Activated naive CD8-positive, alpha-beta T cell treated with anti-CD3 and anti-CD28 coated beads for 36 hours (primary cell): Measurements from ENCODE around the gene TTC21A. TPM values are rescaled to one million over a fixed set of nuclear protein-coding genes. Genes with fewer than 3 reads are reported as not detected.

ENCODE experiments used
- DNase-seq: peaks from one replicate; pipeline ENCODE4 v3.0.0; 2021
- H3K27ac Mint-ChIP-seq: one replicate; pipeline ENCODE4 v1.8.0; 2022; ENCODE audit warnings: mild to moderate bottlenecking, moderate library complexity, mixed read lengths
- H3K27me3 Mint-ChIP-seq: one replicate; pipeline ENCODE4 v1.8.0; 2022; ENCODE audit warnings: mild to moderate bottlenecking, mixed read lengths
- H3K36me3 Mint-ChIP-seq: one replicate; pipeline ENCODE4 v1.8.0; 2021; ENCODE audit warnings: mild to moderate bottlenecking, mixed read lengths
- H3K4me1 Mint-ChIP-seq: one replicate; pipeline ENCODE4 v1.8.0; 2021; ENCODE audit warnings: mixed read lengths
- H3K4me3 Mint-ChIP-seq: one replicate; pipeline ENCODE4 v1.8.0; 2022; ENCODE audit warnings: mild to moderate bottlenecking, moderate library complexity, mixed read lengths
- H3K9me3 Mint-ChIP-seq: one replicate; pipeline ENCODE4 v1.8.0; 2022; ENCODE audit warnings: mixed read lengths
- total RNA-seq, 2 experiments: library from RNA; stranded (reverse); gene quantifications; one replicate each; pipeline ENCODE4 v1.2.3, GENCODE V29; 2021

Gene TTC21A
- total RNA-seq, 2 experiments from 2014 or later, result 0.42 to 0.78 TPM

- H3K36me3 Mint-ChIP-seq, result peaks cover 74% of the 10 kb centered on the region
- H3K4me1 Mint-ChIP-seq, result peaks cover 64% of the 10 kb centered on the region
- peak overlapping the region; percentile 95 for H3K4me3 Mint-ChIP-seq
- peak overlapping the region; percentile 98 for H3K27ac Mint-ChIP-seq
- DNase-seq, result peak; percentile 75
- H3K9me3 Mint-ChIP-seq, result no peaks in the 10 kb centered on the region
- no peaks in the 10 kb centered on the region for H3K27me3 Mint-ChIP-seq
Measured at GRCh38 chr3:39146611-39147591, 39.4 kb downstream of the TTC21A start.

DNA sequence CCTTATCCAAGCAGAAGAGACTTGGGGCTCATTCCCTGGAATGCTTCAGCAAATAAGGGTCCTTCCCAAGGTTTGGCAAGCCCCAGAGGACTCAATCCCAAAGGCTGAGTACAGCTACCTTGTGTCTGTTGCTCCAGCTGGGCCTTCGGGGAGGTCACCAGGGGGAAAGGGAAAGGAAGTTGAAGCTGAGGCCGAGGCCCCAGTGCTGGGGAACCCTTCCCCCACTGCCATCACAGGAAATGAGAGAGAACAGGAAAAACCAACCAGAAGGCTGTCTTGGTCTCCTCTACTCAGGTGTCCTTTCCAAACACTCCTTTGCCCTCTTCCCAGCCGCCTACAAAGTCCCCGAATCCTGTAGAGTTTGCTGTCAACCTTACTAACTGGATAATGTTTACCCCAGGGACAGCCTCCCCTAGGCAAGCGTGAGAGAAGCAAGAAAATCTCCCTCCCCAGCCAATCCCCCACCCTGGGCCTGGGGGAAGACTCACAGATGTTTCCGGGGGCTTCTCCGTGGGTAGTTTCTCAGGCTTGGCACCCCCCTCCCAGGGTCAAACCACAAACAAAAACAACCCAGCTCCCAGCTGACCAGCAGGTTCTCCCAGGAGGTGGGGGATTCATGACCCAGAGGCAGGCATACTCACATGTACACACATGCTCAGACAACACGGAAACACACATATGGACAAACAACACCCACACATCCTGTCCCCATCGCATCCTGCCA, 40.4 kb downstream of the TTC21A start:
- H3K4me3 Mint-ChIP-seq, result peak overlapping the region; percentile 95
- no peaks in the 10 kb centered on the region for H3K27me3 Mint-ChIP-seq
- no peaks in the 10 kb centered on the region for H3K9me3 Mint-ChIP-seq
- peaks cover 78% of the 10 kb centered on the region for H3K36me3 Mint-ChIP-seq
- H3K27ac Mint-ChIP-seq, result peak overlapping the region; percentile 98
- H3K4me1 Mint-ChIP-seq, result peaks cover 61% of the 10 kb centered on the region
- DNase-seq, result peak; percentile 44

DNA sequence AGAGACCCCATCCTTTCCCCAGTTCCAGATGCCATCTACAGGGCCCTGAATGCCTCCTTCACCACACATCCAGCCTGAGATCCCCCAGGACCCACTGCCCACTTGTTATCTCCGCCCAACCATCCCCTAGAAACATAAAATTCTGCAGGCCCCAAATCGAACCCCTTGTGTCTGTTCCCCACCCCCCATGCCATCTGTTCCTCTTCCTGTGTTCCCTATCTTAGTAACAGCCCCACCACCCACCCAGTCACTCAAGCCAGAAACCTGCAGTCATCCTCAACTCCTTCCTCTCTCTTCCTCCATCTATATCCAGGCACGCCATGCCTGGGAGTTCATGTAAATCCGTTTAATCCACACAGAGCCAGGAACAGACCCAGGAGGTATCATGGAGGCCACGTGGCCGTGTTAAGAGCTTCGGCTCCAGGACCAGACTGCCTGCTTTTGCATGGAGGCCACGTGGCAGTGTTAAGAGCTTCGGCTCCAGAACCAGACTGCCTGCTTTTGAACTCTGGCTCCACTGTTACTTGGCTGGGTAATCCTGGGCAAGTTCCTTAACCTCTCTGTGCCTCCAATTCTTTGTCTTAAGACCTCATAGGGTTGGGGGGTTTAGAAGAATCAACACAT, 41.1 kb downstream of the TTC21A start:
- H3K27me3 Mint-ChIP-seq, result no peaks in the 10 kb centered on the region
- peak overlapping the region; percentile 98 for H3K27ac Mint-ChIP-seq
- peaks cover 74% of the 10 kb centered on the region for H3K36me3 Mint-ChIP-seq
- peaks cover 61% of the 10 kb centered on the region for H3K4me1 Mint-ChIP-seq
- H3K4me3 Mint-ChIP-seq, result peak overlapping the region; percentile 95
- no peaks in the 10 kb centered on the region for H3K9me3 Mint-ChIP-seq
- DNase-seq, result no peak

- H3K9me3 Mint-ChIP-seq, result no peaks in the 10 kb centered on the region
- H3K27me3 Mint-ChIP-seq, result no peaks in the 10 kb centered on the region
- DNase-seq, result no peak
- H3K27ac Mint-ChIP-seq, result peak overlapping the region; percentile 98
- peak overlapping the region; percentile 95 for H3K4me3 Mint-ChIP-seq
- peaks cover 61% of the 10 kb centered on the region for H3K4me1 Mint-ChIP-seq
- peaks cover 73% of the 10 kb centered on the region for H3K36me3 Mint-ChIP-seq
Measured at GRCh38 chr3:39149059-39149455, 41.6 kb downstream of the TTC21A start.

- Mint-ChIP-seq H3K27ac (peak overlapping the region; percentile 98), H3K9me3 (no peaks in the 10 kb centered on the region), H3K36me3 (peaks cover 70% of the 10 kb centered on the region), H3K27me3 (no peaks in the 10 kb centered on the region), H3K4me3 (peak overlapping the region; percentile 95), H3K4me1 (peaks cover 61% of the 10 kb centered on the region)
- DNase-seq, result no peak
Measured at GRCh38 chr3:39149498-39150147, 42.1 kb downstream of the TTC21A start.

DNA sequence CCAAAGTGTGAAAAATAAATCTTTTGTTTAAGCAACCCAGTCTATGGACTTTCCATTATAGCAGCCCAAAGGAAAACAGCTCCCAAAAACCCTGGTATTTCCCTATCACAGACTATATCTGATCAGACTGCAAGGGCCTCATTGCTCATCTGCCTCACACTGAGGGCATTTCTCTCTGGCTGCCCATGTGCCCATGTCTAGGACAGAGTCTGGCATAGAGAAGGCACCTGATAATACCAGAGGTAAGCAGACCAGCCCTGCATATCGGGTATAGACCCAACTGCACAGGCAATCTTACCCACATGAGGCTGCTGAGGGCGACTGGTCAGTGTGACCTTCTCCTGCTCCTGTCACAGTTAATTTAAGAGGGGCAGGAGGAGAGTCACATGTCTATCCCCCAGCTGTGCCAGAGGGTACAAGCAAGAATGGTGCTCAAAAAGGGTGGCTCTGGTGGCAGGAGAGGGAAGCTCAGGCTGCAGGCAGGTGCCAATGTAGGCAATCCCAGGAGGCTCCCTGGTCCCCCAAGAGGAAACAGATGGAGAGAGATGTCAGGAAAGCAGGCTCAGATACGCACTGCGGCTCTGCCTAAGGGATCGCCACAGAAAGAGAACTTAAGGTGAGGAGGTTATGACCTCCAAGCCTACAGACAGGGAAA, 42.8 kb downstream of the TTC21A start:
- Mint-ChIP-seq H3K27me3 (no peaks in the 10 kb centered on the region), H3K27ac (peak overlapping the region; percentile 98), H3K36me3 (peaks cover 69% of the 10 kb centered on the region), H3K9me3 (no peaks in the 10 kb centered on the region), H3K4me1 (peaks cover 66% of the 10 kb centered on the region), H3K4me3 (peak overlapping the region; percentile 95)
- no peak for DNase-seq

DNA sequence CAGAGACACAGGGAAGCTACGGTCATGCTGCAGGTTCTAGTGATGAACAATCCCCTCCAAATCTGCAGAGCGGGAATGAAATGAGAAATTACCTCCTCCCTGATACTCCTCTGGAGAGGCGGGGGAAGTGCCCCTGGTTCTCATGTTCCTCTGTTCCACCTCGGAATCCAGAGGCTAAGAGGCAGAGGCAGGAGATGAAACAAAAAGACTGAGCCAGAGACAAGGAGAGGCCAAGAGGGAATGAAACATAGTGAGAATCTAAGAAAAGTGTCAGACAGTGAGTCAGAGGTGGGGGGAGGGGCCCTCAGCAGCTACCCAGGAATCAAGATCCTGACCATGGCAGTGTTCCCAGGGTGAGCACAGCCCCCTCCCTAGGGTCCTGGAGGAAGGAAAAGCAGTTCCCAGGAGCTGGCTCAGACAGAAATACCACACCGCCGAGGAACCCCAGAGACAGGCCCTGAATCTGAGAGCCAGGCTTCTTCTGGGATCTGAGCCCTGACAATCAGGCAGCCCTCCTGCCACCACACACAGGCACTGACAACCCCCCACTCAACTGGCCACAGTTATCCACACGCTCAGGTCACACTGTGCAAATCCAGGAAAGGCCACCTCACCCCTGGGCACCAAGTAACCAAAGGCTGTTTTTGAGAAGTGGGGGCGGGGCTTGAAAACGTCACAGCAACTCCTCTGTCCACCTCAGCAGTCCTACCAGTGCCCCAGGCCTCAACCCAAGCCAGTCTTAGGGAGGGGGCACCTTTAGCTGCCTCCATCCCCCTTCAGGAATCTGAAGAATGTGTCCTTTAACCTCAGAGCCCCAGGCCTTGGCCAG, 43.5 kb downstream of the TTC21A start:
- H3K27ac Mint-ChIP-seq, result peak overlapping the region; percentile 98
- H3K4me3 Mint-ChIP-seq, result peak overlapping the region; percentile 95
- H3K27me3 Mint-ChIP-seq, result peaks cover under 1% of the 10 kb centered on the region
- H3K36me3 Mint-ChIP-seq, result peaks cover 66% of the 10 kb centered on the region
- H3K9me3 Mint-ChIP-seq, result no peaks in the 10 kb centered on the region
- peak; percentile 56 for DNase-seq
- H3K4me1 Mint-ChIP-seq, result peaks cover 69% of the 10 kb centered on the region

- Mint-ChIP-seq H3K27ac (peak overlapping the region; percentile 77), H3K4me3 (peak overlapping the region; percentile 72), H3K36me3 (peaks cover 38% of the 10 kb centered on the region), H3K27me3 (peaks cover 4% of the 10 kb centered on the region), H3K9me3 (no peaks in the 10 kb centered on the region), H3K4me1 (peaks cover 48% of the 10 kb centered on the region)
- no peak for DNase-seq
Measured at GRCh38 chr3:39153977-39154279, 46.4 kb downstream of the TTC21A start.

GRCh38 chr3:39154280-39155021, 47.0 kb downstream of the TTC21A start:
- Mint-ChIP-seq H3K36me3 (peaks cover 32% of the 10 kb centered on the region), H3K27me3 (peaks cover 4% of the 10 kb centered on the region), H3K27ac (peak overlapping the region; percentile 77), H3K4me3 (peak overlapping the region; percentile 72), H3K9me3 (no peaks in the 10 kb centered on the region), H3K4me1 (peaks cover 43% of the 10 kb centered on the region)
- DNase-seq, result no peak

DNA sequence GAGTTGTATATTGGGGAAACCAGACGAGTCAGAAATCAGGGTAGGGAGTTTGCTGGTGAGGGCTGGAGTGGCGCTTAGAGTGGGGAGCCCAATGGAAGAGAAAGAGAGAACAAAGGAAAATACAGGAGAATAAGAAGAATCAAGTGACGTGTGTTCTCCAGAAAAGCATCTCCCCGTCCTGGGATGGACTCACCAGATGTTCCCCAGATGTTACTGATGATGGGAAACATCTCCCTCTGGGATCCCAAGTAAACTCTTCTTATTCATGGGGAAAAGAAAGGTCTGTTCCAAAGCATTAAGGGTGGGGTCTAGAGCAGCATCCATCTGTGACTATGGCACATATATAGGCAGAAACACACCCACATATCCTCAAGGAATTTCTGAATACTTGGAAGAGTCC, 48.9 kb downstream of the TTC21A start:
- Mint-ChIP-seq H3K27me3 (peaks cover 4% of the 10 kb centered on the region), H3K27ac (no peak overlapping the region), H3K4me3 (no peak overlapping the region), H3K4me1 (peaks cover 24% of the 10 kb centered on the region), H3K36me3 (peaks cover 13% of the 10 kb centered on the region), H3K9me3 (no peaks in the 10 kb centered on the region)
- DNase-seq, result no peak

GRCh38 chr3:39157359-39157758, 49.9 kb downstream of the TTC21A start:
- Mint-ChIP-seq H3K4me1 (peaks cover 19% of the 10 kb centered on the region), H3K27me3 (peaks cover 4% of the 10 kb centered on the region), H3K9me3 (no peaks in the 10 kb centered on the region), H3K4me3 (no peak overlapping the region), H3K27ac (no peak overlapping the region), H3K36me3 (peaks cover 3% of the 10 kb centered on the region)
- DNase-seq, result no peak

DNA sequence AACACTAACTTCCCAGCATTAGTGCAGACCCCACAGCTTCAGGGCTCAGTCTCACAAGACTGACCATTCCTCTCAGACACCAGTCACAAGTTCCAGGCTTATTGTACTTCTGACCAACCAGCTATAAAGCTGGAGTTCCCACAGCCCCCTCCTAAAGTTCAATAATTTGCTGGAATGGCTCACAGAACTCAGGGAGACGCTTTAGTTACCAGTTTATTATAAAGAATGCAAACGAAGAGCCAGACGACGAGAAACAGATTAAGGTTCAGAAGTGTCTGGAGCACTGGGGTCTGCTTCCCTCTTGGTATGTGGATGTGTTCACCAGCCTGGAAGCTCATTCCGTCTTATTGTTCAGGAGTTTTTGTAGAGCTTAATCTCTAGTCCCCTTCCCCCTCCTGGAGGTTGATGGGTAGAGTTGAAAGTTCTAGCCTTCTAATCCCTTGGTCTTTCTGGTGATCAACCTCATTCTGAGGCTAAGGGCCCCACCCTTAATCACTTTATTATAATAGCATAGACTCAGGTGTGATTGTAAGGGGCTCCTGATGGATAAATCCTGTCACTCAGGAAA, 50.8 kb downstream of the TTC21A start:
- no peaks in the 10 kb centered on the region for H3K36me3 Mint-ChIP-seq
- H3K27me3 Mint-ChIP-seq, result peaks cover 4% of the 10 kb centered on the region
- H3K27ac Mint-ChIP-seq, result no peak overlapping the region
- DNase-seq, result no peak
- H3K4me3 Mint-ChIP-seq, result no peak overlapping the region
- no peaks in the 10 kb centered on the region for H3K9me3 Mint-ChIP-seq
- peaks cover 19% of the 10 kb centered on the region for H3K4me1 Mint-ChIP-seq

GRCh38 chr3:39164414-39164813, 56.9 kb downstream of the TTC21A start:
- no peaks in the 10 kb centered on the region for H3K36me3 Mint-ChIP-seq
- H3K9me3 Mint-ChIP-seq, result no peaks in the 10 kb centered on the region
- H3K4me3 Mint-ChIP-seq, result no peak overlapping the region
- no peak overlapping the region for H3K27ac Mint-ChIP-seq
- H3K4me1 Mint-ChIP-seq, result peaks cover 6% of the 10 kb centered on the region
- DNase-seq, result no peak
- no peaks in the 10 kb centered on the region for H3K27me3 Mint-ChIP-seq
